Smooth muscle cell (in vitro differentiated cells): ENCODE results near the gene SLC22A23. TPM values are rescaled to one million over a fixed set of nuclear protein-coding genes. Genes with fewer than 3 reads are reported as not detected.

Experiments
- DNase-seq: peaks from one replicate; lab custom pipeline; 2025; ENCODE audit not compliant: unreplicated experiment; lab: John Stamatoyannopoulos, UW
- H2AFZ ChIP-seq: fragments of 200-600 bp; sonication (generic); 2 replicates; pipeline ENCODE4 v1.6.0; 2016; ENCODE audit warnings: antibody characterized with exemption, low read depth, mild to moderate bottlenecking
- H3F3A ChIP-seq: fragments of 200-600 bp; sonication (generic); 2 replicates; pipeline ENCODE4 v1.6.0; 2017; ENCODE audit warnings: antibody characterized with exemption, low read depth
- H3K27ac ChIP-seq: fragments of 200-600 bp; sonication (generic); 2 replicates; pipeline ENCODE4 v1.5.1; 2016; ENCODE audit warnings: low read depth, mild to moderate bottlenecking
- H3K27me3 ChIP-seq: fragments of 200-600 bp; sonication (generic); 2 replicates; pipeline ENCODE4 v1.6.1; 2016; ENCODE audit warnings: low read depth, mild to moderate bottlenecking
- H3K36me3 ChIP-seq: fragments of 200-600 bp; sonication (generic); 2 replicates; pipeline ENCODE4 v1.5.1; 2016; ENCODE audit warnings: low read depth
- H3K4me1 ChIP-seq: fragments of 200-600 bp; sonication (generic); 2 replicates; pipeline ENCODE4 v1.5.1; 2016; ENCODE audit warnings: low read depth
- H3K4me2 ChIP-seq: fragments of 200-600 bp; sonication (generic); 2 replicates; pipeline ENCODE4 v1.6.0; 2016; ENCODE audit warnings: mild to moderate bottlenecking
- H3K4me3 ChIP-seq: fragments of 200-600 bp; sonication (generic); 2 replicates; pipeline ENCODE4 v1.5.1; 2016; ENCODE audit warnings: mild to moderate bottlenecking
- H3K79me2 ChIP-seq: fragments of 200-600 bp; sonication (generic); 2 replicates; pipeline ENCODE4 v1.6.0; 2016; ENCODE audit warnings: low read depth, mild to moderate bottlenecking
- H3K9ac ChIP-seq: fragments of 200-600 bp; sonication (generic); 2 replicates; pipeline ENCODE4 v1.6.0; 2016; ENCODE audit warnings: low read depth
- H3K9me3 ChIP-seq: fragments of 200-600 bp; sonication (generic); replicated peaks from 2 replicates; pipeline ENCODE4 v1.5.1; 2016; ENCODE audit warnings: low read depth
- H4K20me1 ChIP-seq: fragments of 200-600 bp; sonication (generic); 2 replicates; pipeline ENCODE4 v1.6.0; 2016; ENCODE audit warnings: low read depth
- WGBS: methylation state at CpG from one replicate; pipeline ENCODE4 v1.1.7; 2016; ENCODE audit warnings: low lambda C conversion rate; 5-methylcytosine and 5-hydroxymethylcytosine counted together
- polyA plus RNA-seq: library from polyadenylated mRNA; unstranded; fragments of >200 nt; fragmentation: Nextera tagmentation; extraction: Ambion mirVana; gene quantifications from 2 replicates; pipeline ENCODE4 v1.2.1, GENCODE V29; 2016
- total RNA-seq: library from RNA; depleted of rRNA; stranded (reverse); fragments of >200 nt; gene quantifications from 2 replicates; pipeline ENCODE4 v1.2.3, GENCODE V29; 2014
- TF ChIP-seq, protein P1 (sequence below): fragments of 200-600 bp; sonication (generic); IDR thresholded peaks from 2 replicates; pipeline ENCODE4 v1.5.1; 2017; ENCODE audit warnings: borderline replicate concordance, mild to moderate bottlenecking, antibody characterized with exemption; ENCODE audit not compliant: insufficient read depth, poor library complexity, severe bottlenecking

SLC22A23 gene
- total and polyA plus RNA-seq, 2 experiments from 2014 or later: 1.6 to 3.8 TPM

DNA sequence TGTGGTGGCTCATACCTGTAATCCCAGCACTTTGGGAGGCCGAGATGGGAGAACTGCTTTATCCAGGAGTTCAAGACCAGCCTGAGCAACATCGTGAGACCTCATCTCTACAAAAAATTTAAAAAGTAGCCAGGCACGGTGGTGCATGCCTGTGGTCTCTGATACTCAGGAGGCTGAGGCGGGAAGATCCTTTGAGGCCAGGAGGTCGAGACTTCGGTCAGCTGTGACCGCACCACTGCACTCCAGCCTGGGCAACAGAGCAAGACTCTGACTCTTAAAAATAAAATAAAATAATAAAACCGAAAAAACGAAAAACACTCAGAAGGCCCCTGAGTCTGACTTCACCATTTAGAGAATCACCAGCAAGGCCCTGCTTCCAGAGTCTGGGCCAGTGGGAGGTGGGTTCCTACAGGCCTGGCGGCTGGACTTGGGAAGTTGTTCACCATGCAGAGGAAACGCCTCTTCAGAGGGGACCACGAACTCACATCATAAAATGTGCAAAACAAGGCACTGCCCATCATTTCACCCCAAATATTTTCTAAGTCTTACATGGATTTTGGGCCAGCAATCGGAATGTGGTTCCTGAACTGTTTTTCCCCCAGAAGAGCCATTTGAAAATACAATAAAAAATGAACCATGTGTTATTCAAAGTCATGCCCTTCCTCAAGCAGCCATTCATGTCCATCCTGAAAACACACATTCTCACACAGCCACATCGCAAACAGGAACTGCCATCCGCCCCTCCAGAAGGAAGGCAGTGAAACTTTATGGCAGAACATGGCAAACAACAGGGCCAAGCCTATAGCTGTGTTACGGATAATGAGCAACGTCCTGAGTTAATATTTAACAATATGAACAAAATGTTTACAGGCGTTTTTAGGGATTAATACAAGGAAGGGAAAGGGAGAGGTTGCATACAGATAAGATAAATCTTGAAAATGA is 57.8 kb downstream of the SLC22A23 start:
- H4K20me1 ChIP-seq: no peaks in the 10 kb centered on the region
- 92% methylated on average over 18 of the region's 18 CpGs for WGBS
- TF ChIP-seq, protein P1, sequence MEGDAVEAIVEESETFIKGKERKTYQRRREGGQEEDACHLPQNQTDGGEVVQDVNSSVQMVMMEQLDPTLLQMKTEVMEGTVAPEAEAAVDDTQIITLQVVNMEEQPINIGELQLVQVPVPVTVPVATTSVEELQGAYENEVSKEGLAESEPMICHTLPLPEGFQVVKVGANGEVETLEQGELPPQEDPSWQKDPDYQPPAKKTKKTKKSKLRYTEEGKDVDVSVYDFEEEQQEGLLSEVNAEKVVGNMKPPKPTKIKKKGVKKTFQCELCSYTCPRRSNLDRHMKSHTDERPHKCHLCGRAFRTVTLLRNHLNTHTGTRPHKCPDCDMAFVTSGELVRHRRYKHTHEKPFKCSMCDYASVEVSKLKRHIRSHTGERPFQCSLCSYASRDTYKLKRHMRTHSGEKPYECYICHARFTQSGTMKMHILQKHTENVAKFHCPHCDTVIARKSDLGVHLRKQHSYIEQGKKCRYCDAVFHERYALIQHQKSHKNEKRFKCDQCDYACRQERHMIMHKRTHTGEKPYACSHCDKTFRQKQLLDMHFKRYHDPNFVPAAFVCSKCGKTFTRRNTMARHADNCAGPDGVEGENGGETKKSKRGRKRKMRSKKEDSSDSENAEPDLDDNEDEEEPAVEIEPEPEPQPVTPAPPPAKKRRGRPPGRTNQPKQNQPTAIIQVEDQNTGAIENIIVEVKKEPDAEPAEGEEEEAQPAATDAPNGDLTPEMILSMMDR: no peak
- H3K4me2 ChIP-seq: no peak overlapping the region
- H2AFZ ChIP-seq: no peak overlapping the region
- no peaks in the 10 kb centered on the region for H3K36me3 ChIP-seq
- no peaks in the 10 kb centered on the region for H3F3A ChIP-seq
- H3K9ac ChIP-seq: no peak overlapping the region
- H3K4me1 ChIP-seq: no peaks in the 10 kb centered on the region
- H3K27ac ChIP-seq: no peak overlapping the region
- no peak for DNase-seq
- H3K27me3 ChIP-seq: no peaks in the 10 kb centered on the region
- H3K4me3 ChIP-seq: no peak overlapping the region
- H3K9me3 ChIP-seq: no peaks in the 10 kb centered on the region
- no peaks in the 10 kb centered on the region for H3K79me2 ChIP-seq

GRCh38 chr6:3398165-3398562 is 58.7 kb downstream of the SLC22A23 start:
- Histone ChIP-seq H3K27me3 (no peaks in the 10 kb centered on the region), H2AFZ (no peak overlapping the region), H3F3A (no peaks in the 10 kb centered on the region), H3K4me1 (no peaks in the 10 kb centered on the region), H3K79me2 (no peaks in the 10 kb centered on the region), H3K36me3 (no peaks in the 10 kb centered on the region), H3K4me2 (no peak overlapping the region), H3K27ac (no peak overlapping the region), H3K9ac (no peak overlapping the region), H3K4me3 (no peak overlapping the region), H3K9me3 (no peaks in the 10 kb centered on the region), H4K20me1 (no peaks in the 10 kb centered on the region)
- no peak for DNase-seq
- 73% methylated on average over 3 of the region's 3 CpGs for WGBS
- TF ChIP-seq, protein P1: no peak

- WGBS: 95% methylated on average over 7 of the region's 7 CpGs
- Histone ChIP-seq H3K27ac (no peak overlapping the region), H3K36me3 (no peaks in the 10 kb centered on the region), H3K9ac (no peak overlapping the region), H3K4me1 (no peaks in the 10 kb centered on the region), H3K4me3 (no peak overlapping the region), H3K4me2 (no peak overlapping the region), H3K27me3 (no peaks in the 10 kb centered on the region), H3K79me2 (no peaks in the 10 kb centered on the region), H2AFZ (no peak overlapping the region), H4K20me1 (no peaks in the 10 kb centered on the region), H3K9me3 (no peaks in the 10 kb centered on the region), H3F3A (no peaks in the 10 kb centered on the region)
- DNase-seq: no peak
- TF ChIP-seq, protein P1: no peak
These were observed 59.4 kb downstream of the SLC22A23 start for GRCh38 chr6:3397229-3398164.
